HCT116 (cell line): Measurements from ENCODE around the gene IL17REL. TPM values are rescaled to one million over a fixed set of nuclear protein-coding genes. Genes with fewer than 3 reads are reported as not detected.

ENCODE experiments used
- ATAC-seq: fragments of 200-7000 bp; cut with Tn5 transposase; 2 replicates; pipeline ENCODE4 v1.9.1; 2020; ENCODE audit warnings: mild to moderate bottlenecking, moderate library complexity
- BruUV-seq: library from RNA; stranded (reverse); fragments of 400-500 nt; replicated peaks from 2 replicates; lab custom pipeline; 2021; lab: Mats Ljungman, UMichigan
- CTCF ChIA-PET: fragments of 300-600 bp; sonication (Branson Sonifier 250); formaldehyde crosslinking; loops from one replicate; lab custom pipeline; 2021; ENCODE audit warnings: antibody characterized with exemption; lab: Charles Lee
- POLR2A ChIA-PET: fragments of 300-600, 350-600 bp; sonication (Branson Sonifier 250); formaldehyde crosslinking; loops from one replicate; lab custom pipeline; 2021; ENCODE audit warnings: antibody characterized with exemption; lab: Charles Lee
- RAD21 ChIA-PET, 2 experiments: fragments of 300-600 bp; sonication (Branson Sonifier 250); formaldehyde crosslinking; loops; one replicate each; lab custom pipeline; 2023; ENCODE audit warnings: low total read pairs in 2 of 2; ENCODE audit not compliant: uncharacterized antibody in 2 of 2, unreplicated experiment in 2 of 2, low non-redundant PET in 1 of 2; lab: Charles Lee
- DNase-seq: peaks from one replicate; pipeline ENCODE4 v3.0.0-alpha.2; 2010; ENCODE audit warnings: low read depth, low spot score
- H2AFZ ChIP-seq: fragments of 200-600 bp; shearing (Covaris generic), sonication (generic); 2 replicates; pipeline ENCODE4 v1.6.1; 2017; ENCODE audit warnings: low read depth, mixed run types, mixed read lengths, antibody characterized with exemption, low read length; ENCODE audit not compliant: poor library complexity, severe bottlenecking
- H3K27ac ChIP-seq: 2 replicates; pipeline ENCODE4 v1.5.1; 2012; ENCODE audit warnings: low read depth, low read length
- H3K27me3 ChIP-seq: fragments of 200-600 bp; sonication (generic); 2 replicates; pipeline ENCODE4 v1.6.1; 2016; ENCODE audit warnings: mixed run types, low read length, mixed read lengths; ENCODE audit not compliant: insufficient read depth
- H3K36me3 ChIP-seq, 2 experiments: fragments of 200-500 bp in 1 of 2; fragments of 200-600 bp in 1 of 2; sonication (Bioruptor generic) in 1 of 2; sonication (generic) in 1 of 2; 2 replicates each; pipeline versions ENCODE4 v1.5.1 to v1.6.1; 2014 to 2016; ENCODE audit warnings: low read length in 2 of 2, inconsistent platforms in 1 of 2, mixed read lengths in 1 of 2, mixed run types in 1 of 2; ENCODE audit not compliant: insufficient read depth in 2 of 2, control insufficient read depth in 1 of 2
- H3K4me1 ChIP-seq, 2 experiments: fragments of 200-600 bp in 1 of 2; sonication (generic) in 1 of 2; 2 replicates each; pipeline versions ENCODE4 v1.5.1 to v1.6.1; 2012 to 2017; ENCODE audit warnings: low read length in 2 of 2, inconsistent platforms in 1 of 2, mild to moderate bottlenecking in 1 of 2, mixed read lengths in 1 of 2, mixed run types in 1 of 2, moderate library complexity in 1 of 2; ENCODE audit not compliant: insufficient read depth in 2 of 2, control insufficient read depth in 1 of 2
- H3K4me2 ChIP-seq: fragments of 200-600 bp; sonication (generic); 2 replicates; pipeline ENCODE4 v1.6.1; 2017; ENCODE audit warnings: mixed run types, low read length, mixed read lengths
- H3K4me3 ChIP-seq, 2 experiments: fragments of 200-600 bp in 1 of 2; sonication (generic) in 1 of 2; replicated peaks in 1 of 2; 2 replicates each; pipeline ENCODE4 v1.5.1; 2011 to 2016; ENCODE audit warnings: low read length in 2 of 2, control low read depth in 1 of 2, low read depth in 1 of 2, mild to moderate bottlenecking in 1 of 2, mixed read lengths in 1 of 2, mixed run types in 1 of 2
- H3K79me2 ChIP-seq: fragments of 200-600 bp; sonication (generic); 2 replicates; pipeline ENCODE4 v1.6.1; 2017; ENCODE audit warnings: mild to moderate bottlenecking, mixed run types, low read length, moderate library complexity, mixed read lengths; ENCODE audit not compliant: insufficient read depth
- H3K9ac ChIP-seq: fragments of 200-600 bp; sonication (generic); 2 replicates; pipeline ENCODE4 v1.6.1; 2016; ENCODE audit warnings: low read length, mixed read lengths
- H3K9me2 ChIP-seq: fragments of 200-600 bp; sonication (generic), shearing (Covaris generic); 2 replicates; pipeline ENCODE4 v1.6.1; 2017; ENCODE audit warnings: mixed run types, mild to moderate bottlenecking, moderate library complexity; ENCODE audit not compliant: insufficient read depth
- H3K9me3 ChIP-seq, 2 experiments: fragments of 200-500 bp in 1 of 2; fragments of 200-600 bp in 1 of 2; sonication (Bioruptor generic) in 1 of 2; sonication (generic) in 1 of 2; 2 replicates each; pipeline ENCODE4 v1.6.1; 2014 to 2017; ENCODE audit warnings: low read length in 2 of 2, mixed read lengths in 2 of 2, inconsistent platforms in 1 of 2, low read depth in 1 of 2, mild to moderate bottlenecking in 1 of 2, mixed run types in 1 of 2, moderate library complexity in 1 of 2; ENCODE audit not compliant: control insufficient read depth in 1 of 2, insufficient read depth in 1 of 2
- H4K20me1 ChIP-seq: fragments of 200-600 bp; sonication (generic), shearing (Covaris generic); 2 replicates; pipeline ENCODE4 v1.6.1; 2017; ENCODE audit warnings: mixed run types, mild to moderate bottlenecking, moderate library complexity; ENCODE audit not compliant: insufficient read depth
- CBX3 ChIP-seq: IDR thresholded peaks from 2 replicates; pipeline ENCODE4 v1.6.1; 2012; ENCODE audit warnings: low read depth
- EZH2 ChIP-seq: fragments of 200-600 bp; sonication (generic); IDR thresholded peaks from 2 replicates; pipeline ENCODE4 v1.6.1; 2017; ENCODE audit warnings: antibody characterized with exemption, mixed run types
- POLR2AphosphoS5 ChIP-seq: IDR thresholded peaks from 2 replicates; pipeline ENCODE4 v1.6.1; 2011; ENCODE audit warnings: mild to moderate bottlenecking, low read depth, low read length, moderate library complexity
- RAD21 ChIP-seq: IDR thresholded peaks from 2 replicates; pipeline ENCODE4 v1.6.1; 2012; ENCODE audit warnings: low read depth, mild to moderate bottlenecking
- SRF ChIP-seq: IDR thresholded peaks from 2 replicates; pipeline ENCODE4 v1.6.1; 2012; ENCODE audit warnings: low read depth
- TCF7L2 ChIP-seq: IDR thresholded peaks from 2 replicates; pipeline ENCODE4 v1.7.0; 2011; ENCODE audit warnings: borderline replicate concordance, inconsistent platforms; ENCODE audit not compliant: insufficient read depth, insufficient read length; ENCODE audit errors: extremely low read depth
- intact Hi-C: fragments of 100-400 bp; cut with micrococcal nuclease; formaldehyde crosslinking; loops from 2 replicates; pipeline ENCODE4 v1.10.0; 2022
- total RNA-seq: library from RNA; stranded (reverse); gene quantifications from one replicate; pipeline ENCODE4 v1.2.1, GENCODE V29; 2021; ENCODE audit not compliant: unreplicated experiment

Gene IL17REL
- total RNA-seq, 1 experiment from 2014 or later, result not detected

GRCh38 chr22:49964136-49965090 is 48.2 kb downstream of the IL17REL start:
- ChIA-PET CTCF (no interaction called here), RAD21 (no interaction called here), POLR2A (no interaction called here)
- Histone ChIP-seq H3K27ac (peak overlapping the region; percentile 87; the same call in 1 of the 2 replicates), H2AFZ (no peak overlapping the region), H3K36me3 (peaks cover 18 to 34% of the 10 kb centered on the region in 2 experiments; a peak in 3 of 4 replicates), H3K4me1 (peaks cover 29 to 65% of the 10 kb centered on the region in 2 experiments), H3K9ac (no peak overlapping the region), H3K4me2 (no peak overlapping the region), H3K27me3 (no peaks in the 10 kb centered on the region), H4K20me1 (peaks cover 16% of the 10 kb centered on the region; the same call in 1 of the 2 replicates), H3K9me2 (no peaks in the 10 kb centered on the region), H3K79me2 (peaks cover 47% of the 10 kb centered on the region), H3K4me3 (no peak overlapping the region), H3K9me3 (no peaks in the 10 kb centered on the region)
- ATAC-seq, result no peak
- intact Hi-C loops, result no loop called here
- BruUV-seq, result no TSS peak
- TF ChIP-seq POLR2AphosphoS5 (peak; percentile 16; the same call in 1 of the 2 replicates), CBX3 (no peak)
- DNase-seq, result no peak

GRCh38 chr22:49963647-49964026 is 48.9 kb downstream of the IL17REL start:
- H2AFZ ChIP-seq, result no peak overlapping the region
- peaks cover 47% of the 10 kb centered on the region for H3K79me2 ChIP-seq
- H4K20me1 ChIP-seq, result peaks cover 16% of the 10 kb centered on the region; the same call in 1 of the 2 replicates
- intact Hi-C loops, result no loop called here
- no peak overlapping the region for H3K4me3 ChIP-seq
- H3K4me1 ChIP-seq, result peaks cover 29 to 65% of the 10 kb centered on the region in 2 experiments
- CTCF ChIA-PET, result no interaction called here
- no peaks in the 10 kb centered on the region for H3K27me3 ChIP-seq
- H3K4me2 ChIP-seq, result peak overlapping the region; percentile 92; the same call in 1 of the 2 replicates
- BruUV-seq, result TSS peak; percentile 55
- H3K9me3 ChIP-seq, result no peaks in the 10 kb centered on the region
- H3K36me3 ChIP-seq, result peaks cover 18 to 34% of the 10 kb centered on the region in 2 experiments; a peak in 3 of 4 replicates
- RAD21 ChIA-PET, result no interaction called here
- no peak for TF ChIP-seq EZH2
- TF ChIP-seq RAD21, result no peak
- TF ChIP-seq SRF, result no peak
- no peak for TF ChIP-seq TCF7L2
- ATAC-seq (no peak), DNase-seq (no peak)
- no peaks in the 10 kb centered on the region for H3K9me2 ChIP-seq
- POLR2A ChIA-PET, result no interaction called here
- no peak overlapping the region for H3K9ac ChIP-seq
- peak overlapping the region; percentile 87; the same call in 1 of the 2 replicates for H3K27ac ChIP-seq
